NCI-H128 (cell line): Measurements from ENCODE around the gene LGALS9.
"Not testable (repeated sequence)": the region's sequence is repeated elsewhere in the genome, so short reads cannot be mapped to it uniquely, and the experiment has no call there.

ENCODE experiments used
- DNase-seq: peaks from one replicate; lab custom pipeline; 2025; ENCODE audit not compliant: unreplicated experiment; lab: John Stamatoyannopoulos, UW

The LGALS9 gene

DNA sequence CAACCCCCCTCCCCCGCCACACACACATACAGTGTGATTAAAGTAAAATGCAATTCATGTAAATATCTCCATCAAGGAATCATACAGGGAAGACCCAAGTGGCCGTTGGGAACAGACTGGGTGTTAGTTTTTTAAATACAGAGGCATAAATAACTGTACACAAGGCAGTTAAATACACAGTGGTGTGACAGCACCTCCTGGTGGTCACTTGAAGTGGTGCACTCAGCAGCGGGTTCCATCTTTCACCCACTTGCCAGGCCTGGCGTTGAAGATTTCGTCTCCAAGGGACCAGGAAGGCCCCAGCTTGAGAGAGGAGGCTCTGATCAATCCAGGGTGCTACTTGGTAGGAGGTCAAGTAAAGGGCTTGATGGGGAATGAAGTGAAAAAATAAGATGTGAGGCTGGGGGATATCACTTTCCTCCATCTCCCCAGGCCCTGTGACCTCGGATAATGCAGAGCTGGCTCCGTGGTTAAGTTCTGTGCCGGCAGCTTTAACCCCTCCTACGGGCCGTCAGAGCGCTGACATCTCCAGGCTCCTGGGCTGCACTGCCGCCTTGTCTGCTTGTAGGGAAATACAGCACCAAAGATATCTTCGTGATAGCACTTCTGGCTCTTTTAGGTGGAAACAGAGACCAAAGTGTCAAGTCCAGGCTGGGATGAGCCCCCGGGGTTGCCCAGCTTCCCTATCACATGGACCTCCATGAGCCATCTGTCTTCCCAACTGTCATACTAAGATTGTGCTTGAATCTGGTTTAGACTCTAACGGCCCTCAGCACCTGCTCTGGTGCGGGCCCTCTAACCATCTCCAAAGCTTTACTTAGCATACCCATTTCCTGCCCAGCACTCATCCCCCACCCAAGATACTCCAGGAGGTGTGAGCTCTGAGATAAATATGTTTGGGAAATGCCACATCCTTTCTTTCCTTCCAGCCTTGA, 20.7 kb downstream of the LGALS9 start:
- DNase-seq, result no peak

DNA sequence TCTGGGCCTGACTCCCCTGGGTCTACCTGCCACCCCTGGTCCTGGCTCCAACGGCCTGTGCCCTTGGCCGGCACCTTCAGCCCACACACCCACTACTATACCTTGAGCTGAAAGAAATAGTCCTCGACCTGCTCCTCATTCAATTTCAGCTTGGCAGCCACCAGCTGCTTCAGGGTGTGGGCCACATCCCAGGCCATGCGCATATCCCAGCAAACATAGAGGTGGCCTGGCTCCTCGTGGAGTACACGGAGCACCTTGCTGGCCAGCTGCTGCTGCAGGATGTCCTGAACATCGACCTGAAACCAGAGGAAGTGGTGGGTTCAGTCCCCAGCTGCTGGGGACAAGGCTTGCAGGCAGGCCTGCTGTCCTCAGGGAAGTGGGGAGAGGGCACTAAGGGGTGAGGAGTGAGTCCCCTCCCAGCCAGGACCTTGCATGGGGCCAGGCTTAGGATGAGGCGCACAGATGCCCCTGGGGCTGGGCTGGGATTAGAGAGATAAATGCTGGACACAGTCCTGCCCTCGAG, 22.5 kb downstream of the LGALS9 start:
- DNase-seq, result not testable (repeated sequence)

DNA sequence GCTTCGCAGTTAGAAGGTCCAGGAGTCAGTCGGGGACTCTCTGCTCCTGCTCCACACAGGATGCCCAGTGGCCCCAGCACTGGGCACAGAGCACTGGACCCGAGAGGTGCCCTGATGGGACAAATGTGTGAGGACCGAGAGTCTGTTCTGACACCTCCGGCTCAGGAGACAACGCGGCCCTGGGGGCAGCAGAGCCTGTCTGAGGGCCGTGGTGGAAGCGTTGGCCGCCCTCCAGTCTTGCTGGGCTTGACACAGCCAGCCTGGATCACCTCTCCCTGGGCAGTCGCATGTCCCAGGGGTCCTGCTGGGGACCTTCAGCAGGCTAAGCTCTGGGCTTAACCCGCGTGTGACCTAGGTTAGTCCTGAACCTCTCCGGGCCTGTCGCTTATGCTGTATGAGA, 23.1 kb downstream of the LGALS9 start:
- DNase-seq, result no peak

DNA sequence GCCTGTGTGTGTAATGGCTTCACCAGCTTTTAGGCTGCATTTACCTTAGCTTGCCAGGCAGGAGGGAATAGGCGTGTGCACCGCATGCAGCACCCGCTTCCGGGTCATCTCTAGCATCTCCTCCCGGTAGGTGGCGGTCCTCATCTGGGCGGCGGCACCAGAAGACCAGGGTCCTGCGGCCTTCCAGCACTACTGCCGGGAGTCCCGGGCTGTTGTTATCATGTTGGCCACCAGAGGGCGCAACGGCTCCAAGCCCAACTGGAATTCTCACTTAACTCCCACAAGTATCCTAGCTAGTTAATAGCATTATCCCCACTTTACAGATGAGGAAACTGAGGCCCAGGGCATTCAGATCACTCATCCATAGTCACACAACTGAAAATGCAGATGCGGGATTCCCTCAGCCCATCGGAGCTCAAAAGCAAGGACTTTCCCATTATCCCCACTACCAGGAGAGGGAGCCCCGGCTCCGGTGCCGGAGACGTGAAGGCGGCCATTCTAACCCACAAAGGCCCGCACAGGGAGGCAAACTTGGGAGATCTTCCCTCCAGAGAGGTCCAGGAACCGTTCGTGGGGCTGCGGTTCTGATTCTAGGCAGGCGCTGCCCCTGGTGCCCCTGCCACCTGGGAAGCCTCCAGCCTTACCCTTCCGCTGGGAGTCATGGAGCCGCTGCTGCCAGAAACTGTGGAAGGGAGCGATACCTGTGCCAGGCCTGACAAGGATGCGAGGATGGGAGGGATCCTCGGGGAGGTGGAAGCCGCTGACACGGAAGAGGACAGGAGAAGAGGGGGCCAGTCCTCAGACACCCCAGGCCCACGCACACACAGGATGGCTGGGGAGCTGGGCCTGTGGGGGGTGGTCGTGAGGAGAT, 23.9 kb downstream of the LGALS9 start:
- DNase-seq, result peak; percentile 0

DNA sequence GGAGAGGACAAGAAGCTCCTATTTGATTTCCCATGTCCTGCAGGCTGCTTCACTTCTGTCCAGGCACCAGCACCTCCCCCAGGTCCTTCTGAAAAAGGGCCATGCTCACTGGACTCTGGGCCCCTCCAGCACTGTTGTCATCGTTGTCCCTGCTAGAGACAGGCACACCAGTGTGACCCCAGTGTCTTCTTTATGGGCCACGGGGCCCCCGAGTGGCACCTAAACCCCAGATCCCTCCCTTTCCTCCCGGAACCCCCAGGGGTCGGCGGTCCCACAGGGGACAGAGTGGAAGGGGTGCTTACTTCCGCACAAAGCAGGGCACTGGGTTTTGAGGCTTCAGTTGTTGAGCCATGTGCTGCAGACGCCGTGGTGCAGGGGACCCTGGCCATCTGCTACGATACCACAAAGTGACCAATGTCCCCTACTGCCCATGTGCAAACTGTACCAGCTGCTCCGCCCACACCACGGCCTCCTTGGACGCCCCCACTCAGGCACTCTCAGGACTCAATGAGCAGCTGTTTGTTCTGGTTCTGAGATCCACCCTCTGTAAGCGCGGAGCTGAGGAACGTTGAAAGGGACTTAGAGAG, 24.6 kb downstream of the LGALS9 start:
- DNase-seq, result not testable (repeated sequence)

DNA sequence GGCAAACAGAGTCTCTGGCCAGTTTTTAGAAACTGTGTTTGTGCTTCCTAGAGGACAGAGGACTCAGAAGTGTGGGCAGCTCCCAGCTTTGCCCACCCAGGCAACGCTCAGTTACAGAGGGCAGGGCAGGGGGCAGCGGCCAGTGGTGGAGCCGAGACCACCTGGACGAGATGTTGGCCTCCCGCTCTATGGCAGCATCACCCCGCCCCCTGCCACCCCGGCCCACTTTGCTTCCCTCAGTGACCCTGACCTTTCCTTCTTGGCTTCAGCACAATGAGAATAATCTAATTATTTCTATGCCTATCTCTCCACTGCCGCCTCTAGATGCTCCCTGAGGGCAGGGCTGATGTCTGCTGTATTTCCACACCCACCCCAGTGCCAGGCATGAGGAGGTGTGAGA, 25.6 kb downstream of the LGALS9 start:
- DNase-seq, result not testable (repeated sequence)

DNA sequence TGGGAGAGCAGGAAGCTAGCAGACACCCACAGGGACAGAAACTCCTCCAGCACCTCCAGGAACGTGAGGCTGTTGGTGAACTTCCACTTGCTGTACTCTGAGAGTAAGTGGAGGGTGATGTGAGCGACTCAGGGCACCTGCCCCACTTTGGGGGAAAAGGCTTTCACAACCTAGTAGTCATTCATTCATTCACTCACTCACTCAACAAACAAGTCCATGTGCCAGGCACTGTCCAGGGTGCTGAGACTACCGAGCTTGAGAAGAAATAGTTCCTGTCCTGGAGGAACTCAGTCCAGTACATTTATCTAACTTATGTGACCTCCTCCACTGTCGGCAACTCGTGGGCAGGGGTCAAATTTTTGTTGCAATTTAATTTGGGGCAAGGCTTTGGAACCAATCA, 26.6 kb downstream of the LGALS9 start:
- no peak for DNase-seq

DNA sequence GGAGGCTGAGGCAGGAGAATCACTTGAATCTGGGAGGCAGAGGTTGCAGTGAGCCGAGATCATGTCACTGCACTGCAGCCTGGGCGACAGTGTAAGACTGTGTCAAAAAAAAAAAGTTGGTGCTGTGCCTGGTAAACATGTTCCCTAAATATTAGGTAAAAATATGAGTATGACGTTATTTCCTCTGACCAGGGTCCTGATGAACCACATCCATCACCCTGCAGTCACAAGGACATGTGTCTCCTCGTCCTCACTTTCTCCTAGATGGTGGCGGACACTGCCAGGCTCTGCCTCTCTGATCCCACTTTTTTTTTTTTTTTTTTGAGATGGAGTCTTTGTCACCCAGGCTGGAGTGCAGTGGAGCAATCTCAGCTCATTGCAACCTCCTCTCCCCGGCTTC, 28.7 kb downstream of the LGALS9 start:
- DNase-seq, result no peak

DNA sequence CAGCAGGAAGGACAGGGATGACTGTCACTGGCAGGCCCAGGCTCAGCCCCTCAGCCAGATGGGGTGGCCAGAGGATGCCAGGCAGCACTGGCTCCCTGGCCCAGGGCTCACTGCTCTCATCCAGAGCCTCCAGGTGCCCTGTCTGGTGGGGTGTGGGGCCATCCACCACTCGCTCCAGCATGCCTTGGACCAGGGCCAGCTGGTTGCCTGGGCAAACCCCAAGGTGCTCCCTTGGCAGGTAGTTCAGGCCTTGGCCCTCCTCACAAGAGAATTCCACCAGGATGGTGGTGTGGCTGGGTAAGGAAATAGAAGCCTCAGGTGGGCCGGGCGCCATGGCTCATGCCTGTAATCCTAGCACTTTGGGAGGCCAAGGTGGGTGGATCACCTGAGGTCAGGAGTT, 29.4 kb downstream of the LGALS9 start:
- no peak for DNase-seq

DNA sequence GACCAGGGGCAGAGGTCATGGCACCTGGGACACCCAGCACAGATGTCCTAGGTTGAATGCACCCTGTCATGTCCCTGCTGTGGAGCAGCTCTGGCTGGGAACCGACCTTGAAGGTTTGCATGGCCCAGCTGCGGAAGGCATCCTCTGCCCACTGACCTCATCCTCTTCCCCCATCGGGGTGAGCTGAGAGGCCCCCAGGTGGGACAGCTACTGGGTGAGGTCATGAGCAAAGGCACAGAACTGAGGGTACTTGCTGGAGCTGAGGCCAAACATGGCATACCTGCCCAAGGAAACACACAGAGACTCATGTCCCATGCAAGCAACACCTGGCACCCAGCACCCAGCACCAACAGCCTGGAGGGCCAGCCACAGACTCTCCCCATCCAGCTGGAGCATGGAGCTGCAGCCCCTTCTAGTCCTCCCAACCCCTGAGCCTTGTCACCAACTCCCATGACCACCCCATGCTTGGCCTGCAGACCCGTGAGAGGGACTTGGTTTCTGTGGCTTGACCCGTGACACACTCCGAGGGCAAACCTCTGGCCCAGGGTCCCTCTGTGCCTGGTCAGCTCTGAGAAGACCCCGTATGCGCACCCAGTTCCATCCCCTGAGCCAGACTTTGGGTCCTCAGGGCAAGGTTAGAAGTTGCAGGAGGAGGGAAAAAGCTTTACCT, 33.1 kb downstream of the LGALS9 start:
- DNase-seq, result no peak

DNA sequence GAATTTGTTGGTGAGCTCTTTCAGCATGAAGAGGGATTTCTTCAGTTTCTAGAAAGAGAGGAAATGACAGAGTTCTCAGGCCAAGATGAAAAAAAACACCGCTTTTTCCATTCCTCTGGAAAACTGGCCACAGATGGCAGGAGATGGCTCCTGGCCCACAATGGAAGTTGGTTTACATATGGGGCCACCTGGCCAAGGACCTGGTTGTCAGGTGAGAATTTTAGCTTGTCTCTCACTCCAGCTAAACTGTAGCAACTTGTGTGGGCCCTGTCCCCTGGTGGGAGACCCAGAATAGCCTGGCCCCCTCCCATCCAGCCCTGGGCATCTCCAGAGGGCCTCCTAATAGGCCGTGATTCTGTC, 33.6 kb downstream of the LGALS9 start:
- no peak for DNase-seq

DNA sequence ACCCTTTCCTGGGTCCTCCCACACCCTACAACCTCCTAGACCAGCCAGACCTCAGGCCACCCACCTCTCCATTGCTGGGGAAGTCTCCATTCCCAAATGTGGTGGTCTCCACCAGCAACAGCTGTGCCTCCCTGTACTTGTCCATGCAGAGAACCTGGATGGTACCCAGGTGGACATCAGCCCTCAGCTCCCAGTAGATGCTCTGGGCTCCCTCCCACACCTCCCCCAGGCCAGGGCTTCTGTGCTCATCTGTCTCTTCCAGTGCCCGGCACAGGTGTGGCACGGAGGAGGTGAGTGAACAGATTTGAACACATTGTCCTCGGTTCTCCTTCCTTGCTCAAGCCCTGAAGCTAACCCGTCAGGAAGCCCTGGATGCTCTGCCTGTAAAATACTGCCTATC, 34.6 kb downstream of the LGALS9 start:
- no peak for DNase-seq

DNA sequence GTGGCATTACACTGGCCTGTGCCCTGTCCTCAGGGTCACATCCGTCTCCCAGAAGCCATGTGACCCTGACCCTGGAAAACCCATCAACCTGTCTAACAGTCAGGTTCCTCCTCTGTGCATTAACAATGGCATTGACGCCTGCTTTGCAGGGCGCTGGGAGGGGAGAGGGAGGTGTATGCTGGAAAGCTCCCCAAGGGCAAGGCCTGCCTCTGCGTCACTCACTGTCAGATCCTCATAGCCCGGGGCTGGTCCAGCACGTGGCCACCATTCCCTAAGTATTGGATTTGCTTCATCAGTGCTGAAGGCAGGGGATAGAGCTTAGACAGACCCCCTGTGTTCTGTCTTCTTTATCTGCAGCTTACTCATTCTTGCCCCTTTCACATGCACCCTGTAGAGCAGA, 35.3 kb downstream of the LGALS9 start:
- DNase-seq, result not testable (repeated sequence)

DNA sequence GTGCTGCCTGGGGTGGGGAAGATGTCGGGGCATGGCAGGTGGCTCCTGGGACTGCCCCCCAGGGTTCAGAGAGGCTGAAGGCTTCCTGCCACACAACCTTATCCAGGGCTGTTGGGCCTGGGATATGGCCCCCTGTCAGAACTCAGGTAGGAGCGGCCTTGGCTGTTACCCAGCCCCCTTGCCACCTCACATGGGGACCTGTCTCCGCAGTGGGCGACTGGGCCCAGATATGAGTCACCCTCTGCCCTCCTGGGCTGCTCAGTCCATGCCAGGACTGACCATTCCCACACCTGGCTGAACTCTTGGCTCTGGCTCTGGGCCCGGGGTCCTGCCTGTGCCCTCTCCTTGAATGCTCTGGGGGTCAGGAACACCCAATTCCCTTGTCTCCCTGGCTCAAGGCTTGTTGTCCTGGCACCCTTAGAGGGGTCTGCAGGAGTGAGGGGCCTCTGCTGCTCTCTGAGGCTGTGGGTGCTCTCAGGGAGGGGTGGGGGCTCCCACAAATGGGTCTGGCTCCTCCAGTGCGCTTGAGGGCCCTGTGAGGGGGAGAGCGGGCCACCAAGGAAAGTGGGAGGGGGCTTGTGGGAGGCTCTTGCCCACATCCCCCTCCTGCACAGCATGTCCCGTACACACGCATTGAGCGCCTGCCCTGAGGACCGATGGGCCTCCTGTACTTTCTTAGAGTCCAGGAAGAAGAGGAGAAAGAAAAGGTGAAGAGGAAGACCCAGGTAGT, 36.0 kb downstream of the LGALS9 start:
- no peak for DNase-seq

DNA sequence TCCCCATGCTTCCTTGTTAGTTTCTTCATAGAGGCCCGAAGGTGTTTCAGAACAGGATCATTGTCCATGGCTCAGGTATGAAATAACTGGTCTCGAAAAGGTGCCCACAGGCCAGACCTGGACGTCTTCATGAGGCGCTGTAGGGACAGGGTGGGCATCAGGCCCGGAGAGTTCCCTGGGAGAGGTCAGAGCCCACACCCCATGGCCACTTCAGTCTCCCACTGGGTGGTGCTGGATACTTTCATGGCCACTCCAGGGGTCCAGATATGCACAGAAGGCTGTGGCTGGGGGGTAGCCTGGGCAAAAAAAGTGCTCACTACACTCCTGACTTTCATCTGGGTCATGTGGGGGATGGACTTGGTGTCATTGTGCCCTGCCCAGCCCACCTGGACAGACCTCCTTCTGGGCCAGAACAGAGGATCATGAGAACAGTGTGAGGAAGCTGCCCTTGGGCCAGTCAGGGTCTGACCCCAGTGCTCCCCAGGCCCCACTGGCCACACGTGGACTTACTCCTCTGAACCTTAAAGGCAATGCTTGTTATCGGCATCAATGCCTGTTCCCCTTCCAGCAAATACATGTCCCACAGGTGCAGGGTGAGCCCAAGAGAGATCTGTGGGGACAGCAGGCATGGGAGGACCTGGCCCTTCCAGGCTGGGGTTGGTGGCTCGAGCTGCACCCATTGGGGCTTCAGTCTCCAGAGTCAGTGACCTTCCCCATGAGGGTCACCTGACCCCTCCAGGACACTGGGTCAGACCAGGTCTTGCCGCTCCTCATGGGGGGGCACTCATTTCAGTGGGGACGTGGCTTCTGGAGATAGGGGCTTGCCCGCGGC, 36.9 kb downstream of the LGALS9 start:
- DNase-seq, result no peak

DNA sequence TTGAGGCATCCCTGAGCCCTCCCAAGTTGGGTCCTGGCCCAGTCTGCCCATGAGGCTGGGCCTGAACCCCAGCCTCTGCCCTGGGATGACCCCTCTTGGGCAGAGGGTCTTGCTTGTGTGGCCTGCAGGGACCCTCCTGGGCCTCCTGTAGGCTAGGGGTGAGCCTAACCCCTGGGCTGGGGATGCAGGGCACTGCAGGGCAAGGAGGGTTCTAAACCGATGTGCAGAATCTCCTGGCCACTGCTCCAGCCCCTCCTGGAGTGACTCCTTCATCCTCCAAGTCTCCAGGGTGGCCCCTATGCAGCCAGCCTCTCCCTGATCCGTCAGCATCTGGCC, 37.5 kb downstream of the LGALS9 start:
- no peak for DNase-seq

DNA sequence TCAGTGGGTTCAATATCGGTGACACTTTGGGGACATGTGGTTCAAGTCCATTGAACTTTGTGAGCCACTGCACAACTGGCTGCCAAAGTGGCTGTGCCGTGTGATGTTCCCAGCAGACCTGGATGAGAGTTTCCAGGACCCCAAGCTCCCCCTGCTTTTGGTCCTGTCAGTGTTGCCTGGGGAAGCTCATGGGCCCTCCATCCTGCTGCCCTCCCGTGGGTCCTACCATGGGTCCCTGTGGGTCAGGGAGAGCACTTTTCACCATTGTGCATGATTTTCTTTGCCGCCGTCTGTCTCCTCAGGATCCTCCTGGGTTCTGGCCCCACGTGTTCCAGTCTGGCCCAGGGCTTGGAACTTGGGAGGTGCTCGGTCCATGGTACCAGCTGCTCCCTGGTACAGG, 38.1 kb downstream of the LGALS9 start:
- no peak for DNase-seq

DNA sequence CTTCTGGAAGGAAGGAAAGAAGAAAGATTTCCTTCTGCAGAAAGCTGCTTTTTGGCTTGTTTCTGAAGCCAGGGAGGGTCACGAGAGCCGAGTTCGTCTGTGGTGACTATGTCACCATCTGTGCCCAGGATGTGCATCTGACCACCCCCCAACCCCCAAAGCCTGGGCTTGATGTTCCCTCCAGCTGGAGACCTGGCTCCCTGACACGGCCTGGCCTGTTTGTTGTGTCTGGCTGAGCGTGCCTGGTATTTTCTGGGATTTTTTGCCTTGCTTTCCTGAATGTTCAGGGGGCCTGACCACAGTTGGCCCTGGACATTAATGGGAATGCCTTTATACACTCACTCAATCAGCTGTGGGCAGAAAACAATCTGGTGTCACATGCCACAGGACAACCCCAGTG, 38.9 kb downstream of the LGALS9 start:
- no peak for DNase-seq

DNA sequence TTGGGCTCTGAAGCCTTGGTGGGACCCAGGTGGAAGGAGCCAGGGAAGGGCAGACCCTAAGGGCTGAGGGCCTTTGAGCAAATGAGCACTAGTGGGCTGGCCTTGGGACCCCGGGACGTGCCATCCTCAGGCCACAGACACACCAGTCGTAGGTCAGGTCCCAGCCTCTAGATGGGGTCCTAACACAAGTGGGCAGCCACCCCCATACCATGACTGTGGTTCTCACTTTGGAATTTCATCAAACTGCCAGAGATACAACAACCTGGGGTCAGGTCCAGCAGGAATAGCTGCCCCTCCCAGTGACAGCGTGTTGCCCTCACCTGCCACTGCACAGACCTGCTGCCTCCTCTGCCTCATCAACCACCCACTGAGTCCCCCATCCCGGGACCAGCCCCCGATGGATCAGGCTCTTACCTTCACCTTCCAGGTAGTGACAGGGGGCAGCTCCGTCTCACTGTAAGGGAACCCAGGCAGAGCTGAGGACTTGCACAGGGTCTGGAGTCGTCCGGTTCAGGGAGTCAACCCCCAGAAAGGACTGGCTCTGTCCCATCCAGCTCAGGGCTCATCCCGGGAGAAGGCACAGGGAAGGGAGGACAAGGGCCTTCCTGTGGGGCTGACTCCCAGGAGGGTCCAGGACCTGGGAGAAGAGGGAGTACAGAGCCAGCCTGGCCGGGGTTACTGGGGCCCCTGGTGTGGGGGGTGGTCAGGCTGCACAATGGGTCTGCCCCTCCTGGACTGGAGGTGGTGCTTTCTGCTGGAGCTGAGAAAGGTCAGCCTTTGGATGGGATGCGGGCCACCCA, 40.0 kb downstream of the LGALS9 start:
- DNase-seq, result no peak
